Epithelial cell of prostate (primary cell): ENCODE measurements around the gene LAPTM5.
A peak's percentile ranks its signal among the peaks of the same experiment; 100 is the strongest.
"Not testable (repeated sequence)": the region's sequence is repeated elsewhere in the genome, so short reads cannot be mapped to it uniquely, and the experiment has no call there.

Experiments used
- DNase-seq: peaks from one replicate; pipeline ENCODE4 v3.0.0-alpha.2; 2011; ENCODE audit warnings: low read depth, low spot score
- H3K27ac ChIP-seq: fragments of 450-650 bp; 2 replicates; pipeline ENCODE4 v1.5.1; 2017; ENCODE audit warnings: mild to moderate bottlenecking

LAPTM5 gene

DNA sequence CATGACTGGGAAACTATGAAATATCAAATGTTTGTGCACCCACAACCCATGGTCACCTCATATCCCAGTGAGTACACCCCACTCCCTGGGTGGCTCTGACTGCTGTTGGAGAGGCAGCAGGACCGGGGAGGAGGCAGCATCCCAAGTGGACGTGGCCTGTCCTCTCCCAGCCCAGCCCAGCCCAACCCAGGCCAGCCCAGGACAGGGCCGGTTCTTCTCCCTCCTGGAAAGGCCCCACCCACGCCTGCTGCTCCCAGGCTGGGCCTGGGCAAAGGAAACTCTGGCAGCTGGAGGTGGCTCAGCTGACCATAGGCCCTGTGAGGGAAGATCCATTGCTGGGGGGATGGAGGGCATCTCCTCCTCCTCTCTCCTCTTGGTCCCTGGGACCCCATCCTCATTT is 53.3 kb downstream of the LAPTM5 start:
- no peak for DNase-seq
- H3K27ac ChIP-seq: no peak overlapping the region

DNA sequence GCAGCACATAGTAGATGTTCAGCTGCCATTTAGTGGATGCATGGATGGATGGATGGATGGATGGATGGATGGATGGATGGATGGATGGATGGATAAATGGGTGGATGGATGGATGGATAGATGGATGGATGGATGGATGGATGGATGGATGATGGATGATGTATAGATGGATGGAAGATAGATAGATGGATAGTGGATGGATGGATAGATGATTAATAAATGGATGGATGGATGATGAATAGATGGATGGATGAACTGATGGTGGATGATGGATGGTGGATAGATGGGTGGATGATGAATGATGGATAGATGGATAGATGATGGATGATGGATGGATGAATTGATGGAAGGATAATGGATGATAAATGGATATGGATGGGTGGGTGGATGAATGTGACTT is 54.8 kb downstream of the LAPTM5 start:
- DNase-seq: no peak
- H3K27ac ChIP-seq: no peak overlapping the region

DNA sequence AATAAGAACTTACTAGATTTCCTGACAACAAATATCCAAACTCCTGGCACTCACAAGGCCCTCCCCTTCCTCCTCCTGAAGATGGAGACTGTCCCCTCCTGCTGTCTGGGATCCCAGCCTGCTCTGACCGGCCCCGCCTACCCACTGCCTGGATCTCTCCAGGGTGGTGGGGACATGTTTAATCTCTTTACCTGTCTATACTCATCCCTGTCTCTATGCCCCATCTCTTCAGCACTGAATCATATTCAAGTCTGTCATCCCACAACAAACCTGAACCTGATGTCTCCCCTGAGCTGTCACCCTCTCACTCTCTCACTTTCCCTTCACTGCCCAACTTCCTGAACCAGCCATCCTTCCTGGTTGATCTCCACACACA is 56.3 kb downstream of the LAPTM5 start:
- DNase-seq: no peak
- H3K27ac ChIP-seq: peak overlapping the region; percentile 68

DNA sequence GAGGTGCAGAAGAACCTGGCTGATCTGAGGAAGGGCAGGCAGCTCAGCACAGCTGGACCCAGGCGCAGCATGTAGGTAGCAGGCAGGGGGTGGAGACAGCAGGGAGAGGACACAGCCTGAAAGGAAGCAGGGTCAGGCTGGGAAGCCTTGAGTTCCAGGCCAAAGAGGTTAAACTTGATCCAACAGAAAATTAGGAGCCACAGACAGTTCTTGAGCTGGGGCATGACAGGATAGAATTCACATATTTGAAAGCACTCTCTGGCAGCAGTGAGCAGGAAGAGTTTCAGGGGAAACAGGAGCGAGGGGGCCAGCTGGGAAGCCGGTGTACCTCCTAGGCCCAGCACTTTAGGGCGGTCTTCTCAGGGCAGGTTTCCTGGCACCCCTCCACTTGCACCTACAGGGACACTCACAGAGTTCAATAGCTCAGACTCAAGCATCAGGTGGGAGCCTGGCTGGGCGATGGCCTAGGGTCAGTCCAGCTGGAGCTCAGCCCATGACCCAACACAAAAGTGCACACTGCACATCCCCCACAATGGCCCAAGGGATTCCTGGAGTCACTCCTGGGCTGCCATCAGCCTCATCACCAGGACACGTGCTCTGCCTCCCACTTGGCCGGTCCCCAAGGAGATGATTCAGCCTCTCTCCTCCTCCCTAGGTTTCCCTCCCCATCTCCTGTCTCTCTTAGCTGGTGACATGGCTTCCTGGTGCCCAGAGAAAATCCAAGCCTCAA is 56.9 kb downstream of the LAPTM5 start:
- DNase-seq: no peak

DNA sequence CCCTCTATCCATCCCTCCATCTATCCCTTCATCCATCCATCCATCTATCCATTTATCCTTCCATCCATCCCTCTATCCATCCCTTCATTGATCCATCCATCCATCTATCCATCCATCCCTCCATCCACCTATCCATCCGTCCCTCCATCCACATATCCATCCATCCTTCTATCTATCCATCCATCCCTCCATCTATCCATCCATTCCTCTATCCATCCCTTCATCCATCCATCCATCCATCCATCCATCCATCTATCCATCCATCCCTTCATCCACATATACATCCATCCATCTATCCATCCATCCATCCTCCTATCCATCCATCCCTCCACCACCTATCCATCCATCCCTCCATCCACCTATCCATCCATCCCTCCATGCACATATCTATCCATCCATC is 57.8 kb downstream of the LAPTM5 start:
- H3K27ac ChIP-seq: no peak overlapping the region
- no peak for DNase-seq

More for the DNA sequence above, 56.9 kb downstream of the LAPTM5 start:
- H3K27ac ChIP-seq: peak overlapping the region; percentile 68

DNA sequence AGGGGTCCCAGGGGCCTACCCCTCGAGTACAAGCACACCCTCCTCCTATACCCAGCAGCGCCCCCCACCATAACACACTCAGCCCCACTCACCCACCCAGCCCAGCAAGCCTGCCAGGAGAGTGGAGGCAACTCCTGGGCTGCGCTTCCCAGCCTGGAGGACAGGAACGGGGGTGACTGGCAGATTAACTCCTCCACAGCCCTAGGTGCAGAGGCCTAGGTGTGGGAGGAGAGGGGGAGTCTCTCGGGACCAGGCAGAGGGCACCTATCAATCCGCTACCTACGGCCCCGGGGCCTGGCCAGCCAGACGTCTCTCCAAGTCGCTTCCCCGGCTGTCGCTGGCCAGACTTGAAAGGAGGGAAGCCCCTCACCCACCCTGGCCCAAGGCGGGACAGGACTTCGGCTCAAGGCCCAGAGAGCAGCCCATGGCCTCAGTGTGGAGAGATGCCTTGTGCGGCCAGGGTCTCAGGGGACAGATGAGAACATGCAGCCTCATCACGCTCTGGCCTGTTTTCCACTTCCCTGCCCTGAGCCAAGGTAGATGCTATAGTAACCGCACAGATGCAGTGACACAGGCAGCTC is 59.1 kb downstream of the LAPTM5 start:
- H3K27ac ChIP-seq: no peak overlapping the region
- DNase-seq: no peak

DNA sequence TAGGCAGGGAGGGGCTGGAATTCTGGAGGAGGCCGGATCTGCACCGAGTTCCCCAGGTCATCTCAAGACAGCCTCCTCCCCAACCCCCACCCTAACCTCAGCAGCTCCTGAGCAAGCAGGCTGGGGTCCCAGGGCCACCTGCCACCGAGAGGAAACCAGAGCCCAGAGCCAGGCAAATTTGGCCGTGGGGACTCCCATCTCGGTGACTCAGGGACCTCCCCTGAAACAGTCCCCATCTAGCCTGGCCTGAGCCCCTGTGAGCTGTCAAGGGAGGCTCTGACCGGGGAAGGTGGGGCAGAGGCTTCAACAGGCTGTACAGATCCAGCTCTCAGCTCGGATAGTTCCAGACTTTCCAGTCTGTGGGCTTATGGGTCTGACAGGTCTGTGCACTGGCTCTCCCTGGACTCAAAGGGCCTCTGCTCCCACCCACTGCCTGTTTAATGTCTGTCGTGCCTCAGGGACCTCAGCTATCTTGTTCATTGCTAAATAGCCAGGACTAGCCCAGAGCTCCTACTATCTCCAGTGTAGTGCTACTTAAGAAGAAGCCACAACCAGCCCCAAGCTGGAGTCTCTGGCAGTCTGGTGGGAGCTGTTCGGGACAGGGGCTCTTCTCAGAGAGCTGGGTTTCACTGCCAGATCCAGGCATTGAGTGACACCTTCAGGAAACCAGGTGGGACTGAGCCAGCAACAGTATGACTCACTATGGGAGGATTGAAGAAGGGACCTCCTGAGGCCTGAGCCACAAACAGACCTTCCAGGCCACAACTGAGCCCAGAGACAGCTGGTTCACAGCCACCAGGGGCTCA is 59.8 kb downstream of the LAPTM5 start:
- no peak for DNase-seq

DNA sequence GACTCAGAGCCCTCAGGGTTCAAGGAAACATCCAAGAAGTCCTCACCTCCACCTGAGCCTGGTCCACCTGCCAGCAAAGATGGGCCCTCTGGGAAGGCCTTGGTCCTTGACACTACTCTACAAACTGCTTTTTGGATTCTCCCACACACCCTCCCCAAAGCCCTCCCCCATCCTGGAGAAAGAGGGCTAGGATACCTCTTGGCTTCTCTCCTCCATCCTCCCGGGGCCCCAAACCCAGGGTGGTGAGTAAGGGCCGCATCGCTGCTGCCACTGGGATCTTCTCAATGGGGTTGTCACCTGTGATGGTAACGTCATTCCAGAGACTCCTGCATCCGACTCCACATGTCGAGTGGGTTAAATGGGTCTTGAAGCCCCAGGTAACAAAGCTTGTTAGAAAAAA is 60.7 kb downstream of the LAPTM5 start:
- no peak for DNase-seq
- H3K27ac ChIP-seq: no peak overlapping the region

More for the DNA sequence above, 59.8 kb downstream of the LAPTM5 start:
- no peak overlapping the region for H3K27ac ChIP-seq

DNA sequence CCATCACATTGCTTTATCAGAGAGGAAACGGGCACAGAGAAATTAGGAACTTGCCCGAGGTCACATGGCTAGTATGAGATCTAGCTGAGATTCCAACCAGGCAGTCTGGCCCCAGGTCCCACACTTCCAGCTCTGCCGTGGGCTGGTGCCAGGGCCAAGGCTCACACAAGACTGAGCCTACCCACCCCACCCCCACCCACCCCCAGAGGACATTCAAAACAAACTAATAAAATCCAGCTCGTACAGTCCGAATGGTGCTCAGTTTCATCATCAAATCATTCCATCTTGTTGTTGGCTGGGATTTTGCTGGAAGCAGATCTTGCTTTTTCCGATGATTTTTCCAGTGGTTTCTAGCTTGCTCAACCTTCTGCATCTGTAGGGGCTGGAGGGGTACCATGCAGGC is 62.1 kb downstream of the LAPTM5 start:
- no peak overlapping the region for H3K27ac ChIP-seq
- no peak for DNase-seq

DNA sequence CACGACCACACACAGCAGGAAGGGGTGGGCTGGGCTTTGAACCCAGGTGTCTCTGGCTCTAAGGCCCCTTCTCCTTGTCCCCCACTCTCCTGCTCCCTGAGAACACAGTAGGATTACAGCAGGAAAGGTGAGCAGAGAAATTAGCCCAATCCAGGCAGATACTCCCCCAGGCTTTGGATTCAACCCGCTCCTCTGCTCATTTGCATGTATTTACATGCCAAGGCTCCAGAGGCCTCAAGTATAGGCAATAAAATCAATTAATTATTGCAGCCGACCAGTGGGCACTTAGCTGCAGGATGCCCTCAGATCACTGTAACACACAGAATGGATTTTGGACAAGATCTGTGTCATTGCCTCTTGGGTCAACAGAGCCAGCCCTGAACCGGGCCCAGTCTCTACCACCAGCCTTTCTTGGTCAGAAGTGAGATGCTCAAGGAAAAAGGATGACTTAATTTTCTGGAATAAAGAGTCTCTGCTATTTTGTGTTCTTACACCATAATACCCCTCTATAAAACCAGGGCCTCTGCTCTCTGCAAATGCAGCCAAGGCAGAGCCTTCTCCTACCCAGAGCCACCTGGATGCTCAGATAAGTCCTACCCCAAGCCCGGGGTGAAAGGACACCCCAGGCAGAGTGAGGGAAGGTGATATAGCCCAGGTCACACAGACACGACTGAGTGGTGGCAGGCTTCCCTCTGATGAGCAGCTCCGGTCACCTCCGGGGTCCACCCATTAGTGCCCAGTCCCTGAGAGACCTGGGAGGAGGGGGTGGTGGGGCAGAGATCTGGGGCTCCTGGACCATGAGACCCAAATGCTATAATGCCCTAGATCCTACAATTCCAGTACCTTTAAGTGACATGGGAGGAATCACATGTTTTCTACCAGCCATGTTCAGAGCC is 63.0 kb downstream of the LAPTM5 start:
- H3K27ac ChIP-seq: no peak overlapping the region
- no peak for DNase-seq

DNA sequence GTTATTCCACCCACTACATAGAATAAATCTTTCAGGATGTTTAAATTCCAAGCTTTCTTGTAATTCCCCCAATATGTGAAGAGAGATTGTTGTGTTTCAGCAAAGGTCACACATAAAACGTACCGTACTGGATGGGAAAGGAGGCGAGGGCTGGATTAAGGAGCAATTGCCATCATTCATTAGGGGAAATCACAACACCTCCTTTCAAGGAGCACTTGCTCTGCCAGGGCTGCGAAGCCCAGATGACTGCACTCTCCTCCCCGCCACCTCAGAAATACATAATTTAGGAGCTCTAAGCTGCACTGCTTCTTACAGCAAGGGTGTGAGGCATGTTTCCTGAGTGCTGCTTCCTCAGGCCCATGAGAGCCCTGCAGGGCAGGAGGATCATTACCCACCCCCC is 63.8 kb downstream of the LAPTM5 start:
- no peak overlapping the region for H3K27ac ChIP-seq
- DNase-seq: no peak

DNA sequence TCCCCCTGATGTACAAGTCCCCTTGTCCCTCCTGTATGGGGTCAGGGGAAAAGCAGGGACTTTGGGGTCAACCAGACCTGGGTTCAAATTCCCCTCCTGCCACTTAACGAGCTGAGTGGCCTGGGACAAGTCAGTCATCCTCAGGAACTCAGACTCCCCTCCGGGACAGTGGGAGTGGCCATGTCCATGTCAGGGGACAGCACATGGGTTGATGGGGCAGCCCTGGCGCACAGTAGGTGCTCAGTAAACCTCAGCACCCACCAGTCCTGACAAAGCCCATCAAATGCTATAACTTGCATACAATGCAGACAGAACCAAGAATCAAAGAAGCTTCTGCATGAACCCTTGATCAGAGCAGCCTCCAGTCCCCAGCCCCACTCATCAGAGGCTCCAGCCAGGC is 64.2 kb downstream of the LAPTM5 start:
- DNase-seq: no peak

DNA sequence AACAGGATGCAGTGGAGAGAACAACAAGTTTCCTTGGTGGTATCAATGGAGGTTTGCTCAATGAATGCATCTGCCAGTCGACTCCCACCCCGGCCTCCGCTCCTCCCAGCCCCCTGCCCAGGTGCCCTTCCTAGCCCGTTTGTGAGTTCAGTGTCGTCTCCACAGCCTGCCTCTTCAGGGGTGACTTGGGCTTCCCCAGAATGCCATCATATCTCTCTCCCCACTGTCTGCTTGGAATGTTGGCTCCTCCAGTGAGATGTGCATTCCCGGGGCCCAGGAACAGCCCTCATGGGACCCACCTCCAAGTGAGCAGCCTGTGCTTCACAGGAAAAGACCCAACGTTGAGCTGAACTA is 64.6 kb downstream of the LAPTM5 start:
- no peak overlapping the region for H3K27ac ChIP-seq
- DNase-seq: no peak

More for the DNA sequence above, 64.2 kb downstream of the LAPTM5 start:
- no peak overlapping the region for H3K27ac ChIP-seq

DNA sequence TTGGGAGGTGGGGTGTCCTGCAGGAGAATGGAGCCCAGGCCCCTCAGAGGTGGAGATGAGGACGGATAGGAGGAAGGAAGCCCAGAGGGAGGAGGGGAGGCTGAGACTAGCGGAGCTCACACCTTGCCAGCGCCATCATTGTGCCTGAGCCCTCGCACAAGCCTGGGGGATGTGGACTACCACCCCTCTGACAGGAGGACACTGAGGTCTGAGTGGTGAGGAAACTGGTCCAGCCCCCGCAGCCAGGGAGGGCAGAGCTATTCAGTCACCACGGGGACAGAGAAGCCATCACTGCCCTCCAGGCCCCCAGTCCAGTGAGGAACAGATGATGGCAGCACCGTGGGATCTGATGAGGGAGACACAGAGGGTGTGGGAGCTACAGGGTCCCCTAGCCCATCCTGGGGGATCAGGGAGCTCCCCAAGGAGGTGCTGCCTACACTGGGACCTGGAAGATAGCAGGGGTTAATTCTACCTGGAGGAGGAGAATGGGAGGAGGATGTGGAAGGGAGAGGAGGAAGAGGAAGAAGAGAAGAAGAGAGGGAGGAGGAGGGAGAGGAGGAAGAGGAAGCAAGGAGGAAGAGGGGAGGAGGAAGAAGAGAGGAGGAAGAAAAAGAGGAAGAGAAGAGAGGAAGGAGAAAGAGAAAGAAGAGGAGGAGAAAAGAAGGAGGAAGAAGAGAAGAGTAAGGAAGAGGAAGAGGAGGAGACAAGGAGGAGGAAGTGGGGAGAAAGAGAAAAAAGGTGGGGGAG is 65.2 kb downstream of the LAPTM5 start:
- no peak for DNase-seq
- H3K27ac ChIP-seq: no peak overlapping the region

DNA sequence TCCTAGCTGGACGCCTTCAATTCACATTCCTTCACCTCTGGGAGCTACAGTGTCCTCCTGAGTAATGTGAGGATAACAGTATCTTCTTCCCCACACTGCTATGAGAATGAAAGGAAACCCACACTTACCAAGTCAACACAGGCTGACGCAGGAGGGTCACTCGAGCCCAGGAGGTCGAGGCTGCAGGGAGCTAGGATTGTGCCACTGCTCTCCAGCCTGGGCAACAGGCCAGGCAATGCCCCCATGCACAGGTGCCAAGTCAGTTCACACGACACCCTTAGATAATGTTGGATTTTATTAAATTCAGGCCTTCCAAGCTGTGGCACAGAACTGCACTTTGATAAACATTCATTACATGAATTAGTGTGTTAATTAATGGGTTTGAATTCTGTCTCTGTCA is 66.1 kb downstream of the LAPTM5 start:
- DNase-seq: no peak
- H3K27ac ChIP-seq: no peak overlapping the region

DNA sequence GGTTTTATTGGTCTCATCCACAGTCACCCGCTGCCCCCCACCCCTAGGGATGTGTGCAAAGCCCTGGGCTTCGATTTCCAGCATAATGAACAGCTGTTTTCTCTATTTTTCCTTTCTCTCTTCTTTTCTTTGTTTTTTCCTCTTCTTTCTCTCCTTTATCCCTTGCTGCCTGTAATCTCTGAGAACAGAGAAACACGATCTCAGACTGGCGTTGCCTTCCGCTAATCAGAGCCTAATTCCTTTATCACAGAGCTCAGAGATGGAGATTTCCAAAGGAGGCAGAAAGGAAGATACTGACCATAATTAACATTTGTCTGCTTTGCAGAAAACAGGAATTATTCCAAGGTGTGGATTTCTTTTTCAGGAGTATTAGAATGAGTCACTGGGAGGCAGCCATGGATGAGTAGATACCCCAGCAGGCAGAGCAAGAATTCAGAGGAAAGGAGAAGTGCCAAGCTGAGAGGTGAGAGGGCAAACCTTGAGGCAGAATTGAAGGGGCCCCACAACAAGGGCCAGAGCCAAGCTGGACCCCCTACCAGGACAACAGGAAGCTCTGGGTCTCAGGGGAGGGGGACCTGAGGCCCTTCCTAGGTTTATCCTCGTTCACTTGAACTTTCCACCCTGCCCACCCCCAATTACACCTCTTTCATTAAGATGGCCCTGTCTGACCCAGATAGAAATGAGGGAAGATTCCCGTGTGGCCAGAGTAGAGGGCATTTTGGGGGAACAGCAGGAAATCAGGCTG is 67.5 kb downstream of the LAPTM5 start:
- no peak overlapping the region for H3K27ac ChIP-seq
- DNase-seq: no peak

DNA sequence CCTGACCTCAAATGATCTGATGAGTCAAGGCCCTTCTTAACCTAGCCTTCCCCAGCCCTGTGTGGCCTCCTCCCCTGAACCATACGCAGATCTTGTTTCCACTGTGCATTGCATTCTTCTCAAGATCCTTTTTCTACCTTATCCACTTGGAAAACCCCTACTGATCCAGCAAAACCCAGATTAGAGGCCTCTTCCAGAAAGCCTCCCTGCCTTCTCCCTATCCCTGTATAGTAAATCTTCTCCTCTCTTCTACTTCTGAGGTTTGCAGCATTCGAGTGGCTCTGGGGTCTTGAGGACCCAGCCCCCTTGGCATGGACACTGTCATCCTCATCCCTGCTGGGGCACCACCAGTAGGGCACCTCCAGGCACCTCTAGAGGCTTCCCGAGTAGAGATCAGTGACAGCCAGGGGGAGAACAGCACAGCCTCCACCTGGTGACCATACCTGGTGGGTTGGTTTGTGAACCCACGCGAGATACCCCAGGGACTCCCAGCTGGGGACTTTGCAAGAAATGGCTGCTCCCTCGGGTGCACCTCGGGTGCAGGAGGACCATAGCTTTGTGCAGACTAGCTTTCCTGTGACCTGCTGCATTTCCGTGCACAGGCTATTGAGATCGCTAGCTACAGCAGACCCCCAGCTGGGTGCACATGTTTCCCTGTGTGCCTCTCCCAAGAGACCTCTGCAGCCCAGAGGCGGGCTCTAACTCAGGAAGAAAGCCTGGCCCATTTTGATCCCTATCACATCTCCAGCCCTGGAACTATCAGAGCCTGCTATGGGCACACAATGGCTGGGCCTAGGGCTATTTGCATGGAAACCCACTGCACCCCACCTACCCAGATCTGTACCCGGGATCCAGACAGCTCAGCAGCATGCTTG is 68.4 kb downstream of the LAPTM5 start:
- DNase-seq: no peak
- H3K27ac ChIP-seq: no peak overlapping the region

DNA sequence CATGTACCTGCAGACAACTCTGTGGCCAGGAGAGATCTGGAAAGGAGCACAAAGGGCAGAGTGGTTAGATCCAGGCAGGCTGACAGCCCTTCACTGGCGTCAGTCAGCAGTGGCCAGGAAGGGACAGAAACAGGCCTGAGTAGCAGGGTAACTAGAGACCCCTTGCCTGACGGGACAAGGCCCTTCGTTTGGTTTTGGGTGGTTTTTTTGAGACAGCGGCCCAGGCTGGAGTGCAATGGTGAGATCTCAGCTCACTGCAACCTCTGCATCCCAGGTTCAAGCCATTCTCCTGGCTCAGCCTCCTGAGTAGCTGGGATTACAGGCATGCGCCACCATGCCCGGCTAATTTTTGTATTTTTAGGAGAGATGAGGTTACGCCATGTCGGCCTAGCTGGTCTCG is 69.1 kb downstream of the LAPTM5 start:
- not testable (repeated sequence) for DNase-seq, H3K27ac ChIP-seq
